IMR-90 (cell line): ENCODE data around the gene AGMO. TPM values are rescaled to one million over a fixed set of nuclear protein-coding genes. Genes with fewer than 3 reads are reported as not detected.

ENCODE experiments used
- ATAC-seq: fragments of 200-7000 bp; cut with Tn5 transposase; 2 replicates; pipeline ENCODE4 v1.9.1; 2020; ENCODE audit warnings: low read depth, mild to moderate bottlenecking, moderate library complexity
- BruUV-seq: library from RNA; stranded (reverse); fragments of 400-500 nt; replicated peaks from 2 replicates; lab custom pipeline; 2021; lab: Mats Ljungman, UMichigan
- CTCF ChIA-PET: fragments of 300-600 bp; formaldehyde crosslinking; extraction: SDS; loops from one replicate; lab custom pipeline; 2021; ENCODE audit warnings: antibody characterized with exemption; lab: Yijun Ruan, JAX
- POLR2A ChIA-PET: fragments of 300-600 bp; sonication (Branson Sonifier 250); formaldehyde crosslinking; loops from one replicate; lab custom pipeline; 2022; ENCODE audit warnings: antibody characterized with exemption; ENCODE audit not compliant: unreplicated experiment; lab: Charles Lee
- DNase-seq: peaks from one replicate; pipeline ENCODE4 v3.0.0; 2013
- H2AFZ ChIP-seq: replicated peaks from 2 replicates; pipeline ENCODE3; 2013; ENCODE audit warnings: low read length, mild to moderate bottlenecking; ENCODE audit not compliant: poor library complexity
- H2AK5ac ChIP-seq: 2 replicates; pipeline ENCODE4 v1.6.1; 2013; ENCODE audit warnings: low read depth, low read length, inconsistent platforms
- H2AK9ac ChIP-seq: replicated peaks from 2 replicates; pipeline ENCODE3; 2013; ENCODE audit warnings: mild to moderate bottlenecking, low read depth, low read length, moderate library complexity; ENCODE audit not compliant: poor library complexity
- H2BK120ac ChIP-seq: 2 replicates; pipeline ENCODE4 v1.6.1; 2013; ENCODE audit warnings: low read depth, low read length, inconsistent platforms
- H2BK15ac ChIP-seq: 3 replicates; pipeline ENCODE4 v1.6.1; 2013; ENCODE audit warnings: low read depth, low read length, inconsistent platforms
- H2BK20ac ChIP-seq: 2 replicates; pipeline ENCODE4 v1.6.1; 2013; ENCODE audit warnings: low read depth, mild to moderate bottlenecking, inconsistent platforms, low read length, moderate library complexity
- H2BK5ac ChIP-seq: 2 replicates; pipeline ENCODE4 v1.6.1; 2013; ENCODE audit warnings: mild to moderate bottlenecking, low read depth, low read length, inconsistent platforms; ENCODE audit not compliant: poor library complexity, severe bottlenecking
- H3K14ac ChIP-seq: replicated peaks from 2 replicates; pipeline ENCODE4 v1.6.1; 2013; ENCODE audit warnings: low read depth, low read length, inconsistent platforms
- H3K18ac ChIP-seq: 2 replicates; pipeline ENCODE4 v1.6.1; 2013; ENCODE audit warnings: low read depth, low read length, control low read depth
- H3K23ac ChIP-seq: 2 replicates; pipeline ENCODE4 v1.6.1; 2013; ENCODE audit warnings: low read depth, low read length, inconsistent platforms
- H3K27ac ChIP-seq: 2 replicates; pipeline ENCODE4 v1.5.1; 2013; ENCODE audit warnings: mild to moderate bottlenecking, control low read depth, low read length; ENCODE audit not compliant: insufficient read depth
- H3K27me3 ChIP-seq: 2 replicates; pipeline ENCODE4 v1.6.1; 2013; ENCODE audit warnings: low read length; ENCODE audit not compliant: control insufficient read depth, insufficient read depth
- H3K36me3 ChIP-seq: 2 replicates; pipeline ENCODE4 v1.6.1; 2013; ENCODE audit warnings: low read length, mixed read lengths; ENCODE audit not compliant: control insufficient read depth, insufficient read depth
- H3K4ac ChIP-seq: 2 replicates; pipeline ENCODE4 v1.6.1; 2013; ENCODE audit warnings: low read depth, low read length, inconsistent platforms
- H3K4me1 ChIP-seq: 2 replicates; pipeline ENCODE4 v1.6.1; 2013; ENCODE audit warnings: low read length, mixed read lengths; ENCODE audit not compliant: control insufficient read depth, insufficient read depth
- H3K4me2 ChIP-seq: 2 replicates; pipeline ENCODE4 v1.6.1; 2013; ENCODE audit warnings: low read depth, mild to moderate bottlenecking, control low read depth, low read length, moderate library complexity
- H3K4me3 ChIP-seq: 2 replicates; pipeline ENCODE4 v1.5.1; 2013; ENCODE audit warnings: low read depth, mild to moderate bottlenecking, control low read depth, low read length, moderate library complexity; ENCODE audit not compliant: insufficient read depth
- H3K56ac ChIP-seq: 2 replicates; pipeline ENCODE4 v1.6.1; 2013; ENCODE audit warnings: low read length, inconsistent platforms; ENCODE audit not compliant: insufficient read depth; ENCODE audit errors: extremely low read depth
- H3K79me1 ChIP-seq, 2 experiments: 2 replicates each; pipeline ENCODE4 v1.6.1; 2013; ENCODE audit warnings: low read length in 2 of 2, inconsistent platforms in 1 of 2, low read depth in 1 of 2
- H3K9ac ChIP-seq: 2 replicates; pipeline ENCODE4 v1.6.1; 2013; ENCODE audit warnings: low read depth, low read length, control low read depth
- H3K9me1 ChIP-seq: 2 replicates; pipeline ENCODE4 v1.6.1; 2013; ENCODE audit warnings: low read length, inconsistent platforms; ENCODE audit not compliant: insufficient read depth
- H3K9me3 ChIP-seq: 2 replicates; pipeline ENCODE4 v1.6.1; 2013; ENCODE audit warnings: low read length; ENCODE audit not compliant: control insufficient read depth, insufficient read depth
- H4K20me1 ChIP-seq: 2 replicates; pipeline ENCODE4 v1.6.1; 2013; ENCODE audit warnings: low read length, inconsistent platforms; ENCODE audit not compliant: insufficient read depth
- H4K5ac ChIP-seq: 2 replicates; pipeline ENCODE4 v1.6.1; 2013; ENCODE audit warnings: mild to moderate bottlenecking, low read depth, low read length, control low read depth
- H4K8ac ChIP-seq, 2 experiments: 2 replicates each; pipeline ENCODE4 v1.6.1; 2013; ENCODE audit warnings: low read depth in 2 of 2, low read length in 2 of 2, control low read depth in 1 of 2, inconsistent platforms in 1 of 2
- H4K91ac ChIP-seq: 2 replicates; pipeline ENCODE4 v1.6.1; 2013; ENCODE audit warnings: low read depth, low read length, inconsistent platforms; ENCODE audit not compliant: insufficient read depth
- CEBPB ChIP-seq: IDR thresholded peaks from 2 replicates; pipeline ENCODE4 v1.6.1; 2012; ENCODE audit warnings: low read depth, low read length, improper control_type of control experiment
- CHD1 ChIP-seq: IDR thresholded peaks from 2 replicates; pipeline ENCODE4 v1.6.1; 2012; ENCODE audit warnings: low read depth, low read length, improper control_type of control experiment
- MAFK ChIP-seq: IDR thresholded peaks from 2 replicates; pipeline ENCODE4 v1.6.1; 2012; ENCODE audit warnings: low read depth, low read length, improper control_type of control experiment
- MAZ ChIP-seq: IDR thresholded peaks from 2 replicates; pipeline ENCODE4 v1.6.1; 2012; ENCODE audit warnings: low read depth, mild to moderate bottlenecking, low read length, improper control_type of control experiment, moderate library complexity, borderline replicate concordance
- MXI1 ChIP-seq: IDR thresholded peaks from 2 replicates; pipeline ENCODE4 v1.6.1; 2012; ENCODE audit warnings: low read depth, mild to moderate bottlenecking, low read length, moderate library complexity, borderline replicate concordance
- WGBS, 2 experiments: methylation state at CpG; one replicate each; pipeline versions ENCODE4 v1.1.5 to v1.1.7; 2013; ENCODE audit warnings: missing lambda C conversion rate in 2 of 2; ENCODE audit not compliant: insufficient read length in 1 of 2; ENCODE audit errors: extremely low coverage in 2 of 2; 5-methylcytosine and 5-hydroxymethylcytosine counted together
- dilution Hi-C: fragments of 300-500 bp; cut with HindIII; formaldehyde crosslinking; loops from one replicate; pipeline ENCODE4 v1.14.3; 2018; ENCODE audit warnings: low sequenced_read_pairs; ENCODE audit not compliant: unreplicated experiment
- in situ Hi-C: fragments of 300-500 bp; cut with MboI; formaldehyde crosslinking; loops from 3 replicates; pipeline ENCODE4 v1.14.3; 2019; ENCODE audit warnings: low sequenced_read_pairs, inconsistent platforms, mixed read lengths
- intact Hi-C: fragments of 100-400 bp; cut with micrococcal nuclease; formaldehyde crosslinking; loops from 2 replicates; pipeline ENCODE4 v1.10.0; 2022
- polyA plus RNA-seq, 3 experiments: library from polyadenylated mRNA; depleted of rRNA; stranded (reverse); fragments of >200 nt; gene quantifications; 2 replicates each; pipeline ENCODE4 v1.2.3, GENCODE V29; 2012; ENCODE audit warnings: low replicate concordance in 1 of 3
- total RNA-seq: library from RNA; depleted of rRNA; stranded (reverse); fragments of >200 nt; gene quantifications from 2 replicates; pipeline ENCODE4 v1.2.3, GENCODE V29; 2012
- TF ChIP-seq, protein P1 (sequence below): conservative IDR thresholded peaks from 2 replicates; pipeline ENCODE4 v1.5.1; 2012; ENCODE audit warnings: mild to moderate bottlenecking, low read depth, low read length, improper control_type of control experiment

The AGMO gene
- total and polyA plus RNA-seq, 2 of the 4 experiments (the other 2 are of a cell fraction): not detected

GRCh38 chr7:15607529-15608210, 45.9 kb upstream of the AGMO start:
- H2AFZ ChIP-seq: no peak overlapping the region
- no peak overlapping the region for H2BK20ac ChIP-seq
- H3K14ac ChIP-seq: no peak overlapping the region
- no peaks in the 10 kb centered on the region for H3K9me1 ChIP-seq
- POLR2A ChIA-PET: no interaction called here
- no peak overlapping the region for H3K9ac ChIP-seq
- no peak overlapping the region for H2AK9ac ChIP-seq
- no peak overlapping the region for H3K4me3 ChIP-seq
- no peaks in the 10 kb centered on the region for H3K27me3 ChIP-seq
- H3K23ac ChIP-seq: no peak overlapping the region
- BruUV-seq: no TSS peak
- ATAC-seq (no peak), DNase-seq (no peak)
- H3K79me1 ChIP-seq: no peaks in the 10 kb centered on the region
- no peak overlapping the region for H2BK15ac ChIP-seq
- no peaks in the 10 kb centered on the region for H4K20me1 ChIP-seq
- H3K4me2 ChIP-seq: no peak overlapping the region
- TF ChIP-seq CHD1 (no peak), CEBPB (0 out of 2 replicates have a peak, but pooled peaks have one; percentile 4), MAZ (no peak), MXI1 (no peak), MAFK (no peak)
- TF ChIP-seq, protein P1, sequence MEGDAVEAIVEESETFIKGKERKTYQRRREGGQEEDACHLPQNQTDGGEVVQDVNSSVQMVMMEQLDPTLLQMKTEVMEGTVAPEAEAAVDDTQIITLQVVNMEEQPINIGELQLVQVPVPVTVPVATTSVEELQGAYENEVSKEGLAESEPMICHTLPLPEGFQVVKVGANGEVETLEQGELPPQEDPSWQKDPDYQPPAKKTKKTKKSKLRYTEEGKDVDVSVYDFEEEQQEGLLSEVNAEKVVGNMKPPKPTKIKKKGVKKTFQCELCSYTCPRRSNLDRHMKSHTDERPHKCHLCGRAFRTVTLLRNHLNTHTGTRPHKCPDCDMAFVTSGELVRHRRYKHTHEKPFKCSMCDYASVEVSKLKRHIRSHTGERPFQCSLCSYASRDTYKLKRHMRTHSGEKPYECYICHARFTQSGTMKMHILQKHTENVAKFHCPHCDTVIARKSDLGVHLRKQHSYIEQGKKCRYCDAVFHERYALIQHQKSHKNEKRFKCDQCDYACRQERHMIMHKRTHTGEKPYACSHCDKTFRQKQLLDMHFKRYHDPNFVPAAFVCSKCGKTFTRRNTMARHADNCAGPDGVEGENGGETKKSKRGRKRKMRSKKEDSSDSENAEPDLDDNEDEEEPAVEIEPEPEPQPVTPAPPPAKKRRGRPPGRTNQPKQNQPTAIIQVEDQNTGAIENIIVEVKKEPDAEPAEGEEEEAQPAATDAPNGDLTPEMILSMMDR: no peak
- no peak overlapping the region for H2AK5ac ChIP-seq
- no peaks in the 10 kb centered on the region for H3K4me1 ChIP-seq
- H3K9me3 ChIP-seq: no peaks in the 10 kb centered on the region
- H3K27ac ChIP-seq: no peak overlapping the region
- no peak overlapping the region for H3K56ac ChIP-seq
- no peak overlapping the region for H2BK5ac ChIP-seq
- H4K8ac ChIP-seq: no peak overlapping the region
- H4K5ac ChIP-seq: no peak overlapping the region
- WGBS, 2 experiments: no CpG with 5 or more reads among the region's 5 CpGs
- H3K36me3 ChIP-seq: no peaks in the 10 kb centered on the region
- CTCF ChIA-PET: no interaction called here
- H3K18ac ChIP-seq: no peak overlapping the region
- in situ Hi-C loops: no loop called here
- intact Hi-C loops: no loop called here
- no peak overlapping the region for H3K4ac ChIP-seq
- H4K91ac ChIP-seq: no peak overlapping the region
- H2BK120ac ChIP-seq: no peak overlapping the region
- dilution Hi-C loops: no loop called here
